ENCODE results near the gene CATSPERB. TPM values are rescaled to one million over a fixed set of nuclear protein-coding genes. Genes with fewer than 3 reads are reported as not detected.

The CATSPERB gene
- total and polyA plus RNA-seq, 9 of the 15 experiments (the other 6 are each of a cell fraction or from before 2014, with no cell fraction given): 0.05 to 1.4 (median 0.89) TPM

GRCh38 chr14:91679273-91679672, 52.6 kb downstream of the CATSPERB start:
- Histone ChIP-seq H3K4me3 (no peak overlapping the region), H3K27me3 (ENCODE audit: control insufficient read depth in 2 of 2, insufficient read depth in 2 of 2, low read length in 2 of 2) (no peaks in the 10 kb centered on the region), H3K79me2 (ENCODE audit: control insufficient read depth, insufficient read depth, low read length) (no peaks in the 10 kb centered on the region), H4K20me1 (replicated peaks; ENCODE audit: control insufficient read depth, insufficient read depth, low read length) (no peaks in the 10 kb centered on the region), H3K9me3 (replicated peaks; ENCODE audit: control insufficient read depth, insufficient read depth, low read depth, low read length) (no peaks in the 10 kb centered on the region), H2AFZ (ENCODE audit: low read depth, low read length) (no peak overlapping the region), H3K9ac (ENCODE audit: insufficient read depth in 1 of 2, low read depth in 2 of 2, low read length in 2 of 2) (no peak overlapping the region), H3K4me1 (replicated peaks in 1 of 2; ENCODE audit: control insufficient read depth in 2 of 2, insufficient read depth in 2 of 2, low read length in 2 of 2) (no peaks in the 10 kb centered on the region), H3K4me2 (ENCODE audit: insufficient read depth, low read length) (no peak overlapping the region), H3K9me1 (ENCODE audit: control insufficient read depth, insufficient read depth, low read length) (no peaks in the 10 kb centered on the region), H3K27ac (ENCODE audit: extremely low read depth, low read depth, low read length) (no peak overlapping the region), H3K36me3 (ENCODE audit: control insufficient read depth, insufficient read depth, low read length) (no peaks in the 10 kb centered on the region)
- FAIRE-seq: no peak
- intact Hi-C loops (cut with micrococcal nuclease) (no loop called here), in situ Hi-C loops (cut with MboI) (no loop called here)
- POLR2A ChIA-PET: no interaction called here
- CTCF ChIA-PET (ENCODE audit: low intra/inter-chr PET ratio): no interaction called here
- TF ChIP-seq KLF10 (CRISPR knock-in tag; IDR thresholded peaks at IDR 0.05) (no peak), NFIC (IDR thresholded peaks at IDR 0.05) (no peak), C11orf30 (IDR thresholded peaks at IDR 0.05; ENCODE audit: low read depth) (no peak), JUND (IDR thresholded peaks at IDR 0.05; ENCODE audit: borderline replicate concordance, low read depth, low read length) (no peak), JUND (tag; IDR thresholded peaks at IDR 0.05; ENCODE audit: borderline replicate concordance, low read depth, low read length) (no peak), ZNF140 (CRISPR knock-in tag; IDR thresholded peaks at IDR 0.05) (no peak), MCM5 (IDR thresholded peaks at IDR 0.05; ENCODE audit: low read depth) (no peak), MECOM (CRISPR knock-in tag; IDR thresholded peaks at IDR 0.05) (no peak), RB1 (IDR thresholded peaks at IDR 0.05; ENCODE audit: low read depth) (no peak), ID3 (CRISPR knock-in tag; IDR thresholded peaks at IDR 0.05) (no peak), ID3 (tag; IDR thresholded peaks at IDR 0.05) (no peak), NRF1 (conservative IDR thresholded peaks at IDR 0.05 in 1 of 2, IDR thresholded peaks at IDR 0.05 in 1 of 2) (no peak), SRSF3 (IDR thresholded peaks at IDR 0.05; ENCODE audit: insufficient read depth, low read length) (no peak)
- DNase-seq (ENCODE audit: extremely low read depth in 1 of 4, low spot score in 3 of 4): no peak
- BruUV-seq (replicated peaks): no TSS peak
- ATAC-seq: no peak
